K562 (cell line): ENCODE data around the gene HRH1.
"Not testable (repeated sequence)": the region's sequence is repeated elsewhere in the genome, so short reads cannot be mapped to it uniquely, and the experiment has no call there.

Source experiments
- HDAC2 ChIP-seq: fragments of 450-650 bp; IDR thresholded peaks from 2 replicates; pipeline ENCODE4 v1.6.1; 2016; ENCODE audit warnings: mild to moderate bottlenecking
- POLR2AphosphoS5 ChIP-seq: IDR thresholded peaks from 2 replicates; pipeline ENCODE4 v1.6.1; 2011; ENCODE audit warnings: mild to moderate bottlenecking, low read depth, low read length, moderate library complexity; ENCODE audit not compliant: control insufficient read depth, insufficient read depth
- RBM22 ChIP-seq: fragments of 200-400 bp; formaldehyde crosslinking; IDR thresholded peaks from 2 replicates; pipeline ENCODE4 v1.6.1; 2018; ENCODE audit warnings: low read length, low read depth; ENCODE audit not compliant: poor library complexity, severe bottlenecking
- SIX5 ChIP-seq, 2 experiments: IDR thresholded peaks; 2 replicates each; pipeline ENCODE4 v1.6.1; 2011; ENCODE audit warnings: low read length in 2 of 2, borderline replicate concordance in 1 of 2, low read depth in 1 of 2, mild to moderate bottlenecking in 1 of 2, moderate library complexity in 1 of 2; ENCODE audit not compliant: insufficient read depth in 1 of 2
- SMARCE1 ChIP-seq: fragments of 450-650 bp; IDR thresholded peaks from 2 replicates; pipeline ENCODE4 v1.7.1; 2016; ENCODE audit warnings: mild to moderate bottlenecking
- SRSF1 ChIP-seq: fragments of 200-400 bp; formaldehyde crosslinking; IDR thresholded peaks from 2 replicates; pipeline ENCODE4 v1.6.1; 2017; ENCODE audit warnings: mild to moderate bottlenecking, low read depth, low read length, moderate library complexity
- STAT5A ChIP-seq: IDR thresholded peaks from 2 replicates; pipeline ENCODE4 v1.6.1; 2012; ENCODE audit warnings: low read length, inconsistent platforms, borderline replicate concordance
- TRIM24 ChIP-seq, 2 experiments: fragments of 450-650 bp; IDR thresholded peaks; 2 replicates each; pipeline ENCODE4 v1.6.1; 2016
- ZNF184 ChIP-seq: sonication (generic); formaldehyde crosslinking; IDR thresholded peaks from 2 replicates; pipeline ENCODE4 v1.5.0; 2020; ENCODE audit warnings: missing genetic modification reagents
- TF ChIP-seq, protein P1 (sequence below): sonication (generic); formaldehyde crosslinking; IDR thresholded peaks from 2 replicates; pipeline ENCODE4 v1.8.0; 2022; ENCODE audit warnings: mild to moderate bottlenecking, missing genetic modification reagents
- TF ChIP-seq, protein P2 (sequence below), 3 experiments: IDR thresholded peaks in 2 of 3; conservative IDR thresholded peaks in 1 of 3; 2 replicates each; pipeline ENCODE4 v1.5.1; 2011 to 2012; ENCODE audit warnings: low read length in 3 of 3, mild to moderate bottlenecking in 3 of 3, control low read depth in 2 of 3, improper control_type of control experiment in 1 of 3, inconsistent platforms in 1 of 3, low read depth in 1 of 3, mixed read lengths in 1 of 3, moderate library complexity in 1 of 3; ENCODE audit not compliant: insufficient read depth in 2 of 3

DNA sequence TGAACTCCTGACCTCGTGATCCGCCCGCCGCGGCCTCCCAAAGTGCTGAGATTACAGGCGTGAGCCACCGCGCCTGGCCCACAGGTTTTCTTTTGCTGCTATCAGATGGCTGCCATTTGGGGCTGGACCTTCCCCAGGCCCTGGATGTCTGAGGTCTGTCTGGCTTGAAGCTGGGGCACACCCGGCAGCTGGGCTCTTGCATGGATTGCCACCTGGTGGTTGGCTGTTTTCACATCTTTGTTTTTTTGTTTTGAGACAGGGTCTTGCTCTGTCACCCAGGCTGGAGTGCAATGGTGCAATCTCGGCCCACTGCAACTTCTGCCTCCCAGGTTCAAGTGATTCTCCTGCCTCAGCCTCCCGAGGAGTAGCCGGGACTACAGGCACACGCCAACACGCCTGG lies 51.6 kb downstream of the HRH1 start:
- TF ChIP-seq, protein P1, sequence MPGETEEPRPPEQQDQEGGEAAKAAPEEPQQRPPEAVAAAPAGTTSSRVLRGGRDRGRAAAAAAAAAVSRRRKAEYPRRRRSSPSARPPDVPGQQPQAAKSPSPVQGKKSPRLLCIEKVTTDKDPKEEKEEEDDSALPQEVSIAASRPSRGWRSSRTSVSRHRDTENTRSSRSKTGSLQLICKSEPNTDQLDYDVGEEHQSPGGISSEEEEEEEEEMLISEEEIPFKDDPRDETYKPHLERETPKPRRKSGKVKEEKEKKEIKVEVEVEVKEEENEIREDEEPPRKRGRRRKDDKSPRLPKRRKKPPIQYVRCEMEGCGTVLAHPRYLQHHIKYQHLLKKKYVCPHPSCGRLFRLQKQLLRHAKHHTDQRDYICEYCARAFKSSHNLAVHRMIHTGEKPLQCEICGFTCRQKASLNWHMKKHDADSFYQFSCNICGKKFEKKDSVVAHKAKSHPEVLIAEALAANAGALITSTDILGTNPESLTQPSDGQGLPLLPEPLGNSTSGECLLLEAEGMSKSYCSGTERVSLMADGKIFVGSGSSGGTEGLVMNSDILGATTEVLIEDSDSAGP (CRISPR knock-in tag): not testable (repeated sequence)
- TF ChIP-seq POLR2AphosphoS5; SMARCE1; SRSF1; ZNF184; STAT5A; TRIM24 (IDR thresholded peaks at IDR 0.05); SIX5 (IDR thresholded peaks at IDR 0.05; ENCODE audit: borderline replicate concordance in 1 of 2, insufficient read depth in 1 of 2, low read depth in 1 of 2, low read length in 2 of 2); RBM22; HDAC2: not testable (repeated sequence)
- TF ChIP-seq, protein P2, sequence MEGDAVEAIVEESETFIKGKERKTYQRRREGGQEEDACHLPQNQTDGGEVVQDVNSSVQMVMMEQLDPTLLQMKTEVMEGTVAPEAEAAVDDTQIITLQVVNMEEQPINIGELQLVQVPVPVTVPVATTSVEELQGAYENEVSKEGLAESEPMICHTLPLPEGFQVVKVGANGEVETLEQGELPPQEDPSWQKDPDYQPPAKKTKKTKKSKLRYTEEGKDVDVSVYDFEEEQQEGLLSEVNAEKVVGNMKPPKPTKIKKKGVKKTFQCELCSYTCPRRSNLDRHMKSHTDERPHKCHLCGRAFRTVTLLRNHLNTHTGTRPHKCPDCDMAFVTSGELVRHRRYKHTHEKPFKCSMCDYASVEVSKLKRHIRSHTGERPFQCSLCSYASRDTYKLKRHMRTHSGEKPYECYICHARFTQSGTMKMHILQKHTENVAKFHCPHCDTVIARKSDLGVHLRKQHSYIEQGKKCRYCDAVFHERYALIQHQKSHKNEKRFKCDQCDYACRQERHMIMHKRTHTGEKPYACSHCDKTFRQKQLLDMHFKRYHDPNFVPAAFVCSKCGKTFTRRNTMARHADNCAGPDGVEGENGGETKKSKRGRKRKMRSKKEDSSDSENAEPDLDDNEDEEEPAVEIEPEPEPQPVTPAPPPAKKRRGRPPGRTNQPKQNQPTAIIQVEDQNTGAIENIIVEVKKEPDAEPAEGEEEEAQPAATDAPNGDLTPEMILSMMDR (IDR thresholded peaks at IDR 0.05 in 2 of 3, conservative IDR thresholded peaks at IDR 0.05 in 1 of 3; ENCODE audit: insufficient read depth in 2 of 3, low read depth in 1 of 3, low read length in 3 of 3): peak; percentile 25 to 50 (median 46); a peak in 3 of 6 replicates
